ENCODE results near the gene MAPK6. TPM values are rescaled to one million over a fixed set of nuclear protein-coding genes. Genes with fewer than 3 reads are reported as not detected.

MAPK6 gene
- total RNA-seq, 1 experiment from 2014 or later, result 38.7 TPM

- Histone ChIP-seq H3K4me2 (no peak overlapping the region), H3K27me3 (ENCODE audit: insufficient read depth, low read depth) (no peaks in the 10 kb centered on the region), H3K79me2 (ENCODE audit: low read depth) (no peaks in the 10 kb centered on the region), H3K4me3 (no peak overlapping the region), H3K9me2 (ENCODE audit: insufficient read depth) (no peaks in the 10 kb centered on the region), H2AFZ (no peak overlapping the region), H3K4me1 (replicated peaks; ENCODE audit: insufficient read depth) (no peaks in the 10 kb centered on the region), H3K27ac (no peak overlapping the region), H3K36me3 (ENCODE audit: low read depth) (no peaks in the 10 kb centered on the region), H3F3A (ENCODE audit: insufficient read depth, low read depth) (no peaks in the 10 kb centered on the region), H4K20me1 (ENCODE audit: insufficient read depth) (no peaks in the 10 kb centered on the region), H3K9me3 (ENCODE audit: insufficient read depth, low read depth) (no peaks in the 10 kb centered on the region)
- DNase-seq, result no peak
- intact Hi-C loops (cut with micrococcal nuclease; ENCODE audit: unreplicated experiment), result no loop called here
- POLR2A ChIA-PET (ENCODE audit: unreplicated experiment), result no interaction called here
- CTCF ChIA-PET, result no interaction called here
- BruUV-seq (replicated peaks), result no TSS peak
- TF ChIP-seq, protein P1, sequence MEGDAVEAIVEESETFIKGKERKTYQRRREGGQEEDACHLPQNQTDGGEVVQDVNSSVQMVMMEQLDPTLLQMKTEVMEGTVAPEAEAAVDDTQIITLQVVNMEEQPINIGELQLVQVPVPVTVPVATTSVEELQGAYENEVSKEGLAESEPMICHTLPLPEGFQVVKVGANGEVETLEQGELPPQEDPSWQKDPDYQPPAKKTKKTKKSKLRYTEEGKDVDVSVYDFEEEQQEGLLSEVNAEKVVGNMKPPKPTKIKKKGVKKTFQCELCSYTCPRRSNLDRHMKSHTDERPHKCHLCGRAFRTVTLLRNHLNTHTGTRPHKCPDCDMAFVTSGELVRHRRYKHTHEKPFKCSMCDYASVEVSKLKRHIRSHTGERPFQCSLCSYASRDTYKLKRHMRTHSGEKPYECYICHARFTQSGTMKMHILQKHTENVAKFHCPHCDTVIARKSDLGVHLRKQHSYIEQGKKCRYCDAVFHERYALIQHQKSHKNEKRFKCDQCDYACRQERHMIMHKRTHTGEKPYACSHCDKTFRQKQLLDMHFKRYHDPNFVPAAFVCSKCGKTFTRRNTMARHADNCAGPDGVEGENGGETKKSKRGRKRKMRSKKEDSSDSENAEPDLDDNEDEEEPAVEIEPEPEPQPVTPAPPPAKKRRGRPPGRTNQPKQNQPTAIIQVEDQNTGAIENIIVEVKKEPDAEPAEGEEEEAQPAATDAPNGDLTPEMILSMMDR (conservative IDR thresholded peaks at IDR 0.05), result no peak
- TF ChIP-seq EZH2 (IDR thresholded peaks at IDR 0.05; ENCODE audit: low read depth), result no peak
Observed at GRCh38 chr15:52114261-52115055, 95.4 kb downstream of the MAPK6 start.

GRCh38 chr15:52115598-52116427 lies 96.8 kb downstream of the MAPK6 start:
- CTCF ChIA-PET, result interaction anchor here (0.6 kb wide), 1 partner anchor 563 kb away, joined by 3 read pairs; no protein-coding TSS in a partner anchor

More at GRCh38 chr15:52115598-52116427, 96.8 kb downstream of the MAPK6 start:
- Histone ChIP-seq H3K4me1 (replicated peaks; ENCODE audit: insufficient read depth) (no peaks in the 10 kb centered on the region), H3K4me3 (no peak overlapping the region), H3F3A (ENCODE audit: insufficient read depth, low read depth) (no peaks in the 10 kb centered on the region), H3K27me3 (ENCODE audit: insufficient read depth, low read depth) (no peaks in the 10 kb centered on the region), H4K20me1 (ENCODE audit: insufficient read depth) (no peaks in the 10 kb centered on the region), H3K9me2 (ENCODE audit: insufficient read depth) (no peaks in the 10 kb centered on the region), H3K36me3 (ENCODE audit: low read depth) (no peaks in the 10 kb centered on the region), H3K79me2 (ENCODE audit: low read depth) (no peaks in the 10 kb centered on the region), H3K9me3 (ENCODE audit: insufficient read depth, low read depth) (no peaks in the 10 kb centered on the region), H3K27ac (no peak overlapping the region), H2AFZ (no peak overlapping the region), H3K4me2 (no peak overlapping the region)
- POLR2A ChIA-PET (ENCODE audit: unreplicated experiment), result no interaction called here
- intact Hi-C loops (cut with micrococcal nuclease; ENCODE audit: unreplicated experiment), result no loop called here
- no peak for DNase-seq
- BruUV-seq (replicated peaks), result no TSS peak
- no peak for TF ChIP-seq EZH2 (IDR thresholded peaks at IDR 0.05; ENCODE audit: low read depth)
- TF ChIP-seq, protein P1 (conservative IDR thresholded peaks at IDR 0.05), result no peak

Other genes starting within 250 kb of the MAPK6 start
- gene TMOD3, start 189.6 kb upstream of the MAPK6 start, total RNA-seq (2021), result 94.9 and 125 TPM in 2 replicates
- 18.2 and 21.7 TPM in 2 replicates for gene LEO1, start 47.4 kb upstream of the MAPK6 start, total RNA-seq (2021)
- gene BCL2L10, start 93.6 kb downstream of the MAPK6 start, total RNA-seq (2021), result 0.43 and 0.48 TPM in 2 replicates
- gene GNB5, start 172.2 kb downstream of the MAPK6 start, total RNA-seq (2021), result 25.0 and 26.0 TPM in 2 replicates

Data from PC-9 (cell line).